T-helper 22 cell (primary cell): ENCODE measurements around the gene GIT2.
A peak's percentile ranks its signal among the peaks of the same experiment; 100 is the strongest.

Source experiments
- DNase-seq: peaks from one replicate; pipeline ENCODE4 v3.0.0-alpha.2; 2020; ENCODE audit warnings: low read depth

The GIT2 gene

GRCh38 chr12:109890620-109891170 lies 105.5 kb downstream of the GIT2 start:
- DNase-seq, result no peak

DNA sequence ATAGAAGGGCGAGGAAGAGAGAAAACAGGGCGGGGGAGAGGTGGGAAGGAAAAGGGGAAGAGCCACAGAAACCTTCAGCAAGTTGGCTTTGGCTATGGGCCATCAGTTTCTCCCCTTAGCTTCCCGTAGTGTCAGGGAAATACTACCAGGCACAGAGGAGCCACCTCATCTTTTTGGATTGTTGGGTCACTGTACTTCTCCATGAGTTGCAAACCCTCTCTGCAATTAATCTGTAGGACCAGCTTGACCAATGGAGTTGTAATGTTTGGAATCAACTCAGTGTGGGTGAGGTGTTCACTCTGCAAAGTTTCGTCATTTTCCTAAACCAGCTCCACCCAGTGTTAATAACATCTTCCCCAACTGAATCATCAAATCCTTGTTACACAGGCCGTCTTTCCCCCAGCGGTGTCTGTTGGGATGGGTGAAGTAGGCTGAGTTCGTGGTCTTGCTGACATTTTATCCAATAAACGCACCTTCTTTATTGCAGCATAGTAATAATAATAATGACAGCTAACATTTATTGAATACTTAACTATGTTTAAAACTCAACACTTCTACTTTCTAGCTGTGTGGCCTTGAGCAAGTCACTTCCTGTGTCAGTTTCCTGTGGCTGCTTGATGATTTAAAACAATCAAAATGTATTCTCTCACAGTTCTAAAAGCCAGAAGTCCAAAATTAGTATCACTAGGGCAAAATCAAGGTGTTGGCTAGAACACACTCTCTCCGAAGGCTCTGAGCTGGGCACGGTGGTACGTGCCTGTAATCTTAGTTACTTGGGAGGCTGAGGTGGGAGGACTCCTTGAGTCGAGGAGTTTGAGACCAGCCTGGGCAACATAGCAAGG lies 107.8 kb downstream of the GIT2 start:
- no peak for DNase-seq

- DNase-seq, result no peak
Measured at GRCh38 chr12:109885616-109886015, 110.6 kb downstream of the GIT2 start.

DNA sequence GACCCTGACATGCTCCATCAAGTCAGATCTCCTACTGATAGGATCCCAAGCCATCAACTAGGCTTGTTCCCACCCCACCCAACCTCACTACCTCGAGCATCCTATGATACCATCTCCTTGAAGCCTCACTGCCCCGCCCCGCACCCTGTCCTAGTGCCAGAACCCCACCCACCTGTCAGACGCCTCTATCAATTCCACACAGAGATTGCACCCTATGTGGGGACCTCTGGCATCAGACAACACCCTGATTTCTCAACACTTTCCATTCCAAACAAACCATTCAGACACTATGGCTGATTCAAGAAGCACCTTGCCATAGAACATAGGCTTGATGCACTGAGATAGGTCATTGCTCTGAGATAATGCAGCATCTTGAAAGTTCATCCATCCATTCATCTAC lies 112.7 kb downstream of the GIT2 start:
- no peak for DNase-seq

DNA sequence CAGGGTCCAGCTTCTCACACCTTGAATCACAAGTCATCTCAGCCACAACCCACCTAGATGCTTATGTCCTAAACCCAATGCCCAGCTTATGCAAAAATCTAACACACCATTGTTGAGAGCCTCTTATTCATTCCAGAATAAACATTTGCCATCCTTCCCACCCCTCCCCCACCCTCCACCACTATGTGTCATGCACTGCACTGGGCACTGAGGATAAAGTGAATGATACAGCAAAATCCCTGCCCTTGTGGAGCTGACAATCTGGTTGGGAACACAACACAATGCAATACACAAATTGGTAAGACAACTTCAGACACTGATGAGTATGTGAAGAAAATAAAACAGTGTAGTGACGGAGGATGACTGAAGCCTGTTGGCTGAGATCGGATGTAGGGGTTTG lies 114.4 kb downstream of the GIT2 start:
- DNase-seq, result no peak

DNA sequence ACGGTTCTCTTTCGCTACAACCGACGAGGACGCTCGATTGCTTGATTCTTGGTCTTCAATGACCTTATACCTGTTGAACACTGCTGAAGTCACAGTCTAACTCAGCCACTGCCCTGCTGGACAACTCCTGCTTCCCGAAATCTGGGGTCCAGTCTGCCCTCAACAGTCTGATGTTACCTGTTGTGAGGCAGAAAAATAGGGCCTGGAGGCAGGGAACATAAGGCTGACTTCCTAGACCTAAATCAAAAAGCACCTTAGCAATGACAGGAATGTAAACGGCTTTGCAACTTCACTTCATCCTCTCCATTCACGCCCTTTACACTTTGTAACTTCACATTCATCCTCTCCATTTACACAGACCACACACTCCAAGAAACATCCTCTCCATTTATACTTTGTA lies 115.2 kb downstream of the GIT2 start:
- no peak for DNase-seq

- peak; percentile 79 for DNase-seq
Measured at GRCh38 chr12:109880043-109880931, 115.9 kb downstream of the GIT2 start, which contains the start of gene GLTP. Gene GLTP, minus strand, starts transcription at chr12:109880541. Its CDS starts 167 bp downstream, at chr12:109880374.
